ENCODE measurements around the gene TRNAU1AP. TPM values are rescaled to one million over a fixed set of nuclear protein-coding genes. Genes with fewer than 3 reads are reported as not detected.
A peak's percentile ranks its signal among the peaks of the same experiment; 100 is the strongest.
"Not testable (repeated sequence)": the region's sequence is repeated elsewhere in the genome, so short reads cannot be mapped to it uniquely, and the experiment has no call there.

TRNAU1AP gene
- 24.0 and 32.6 TPM in 2 replicates for total RNA-seq (2014; rRNA removed; shearing (Covaris generic))

- peak; percentile 94 for DNase-seq (ENCODE audit: low read depth)
These were observed at the start of gene TRNAU1AP for GRCh38 chr1:28552758-28553663. TSS of gene TRNAU1AP (plus strand) at chr1:28553085. CDS start at chr1:28553111, 26 bp downstream.

- no peak for DNase-seq (ENCODE audit: low read depth)
These were observed 49.8 kb upstream of the TRNAU1AP start for GRCh38 chr1:28503117-28503516.

GRCh38 chr1:28505406-28506187 lies 47.3 kb upstream of the TRNAU1AP start, which contains the start of gene RCC1:
TSS of gene RCC1 (plus strand) at chr1:28506043. CDS start at chr1:28529867, 23,824 bp downstream.
- peak; percentile 99 for DNase-seq (ENCODE audit: low read depth)

GRCh38 chr1:28506907-28507246 lies 46.0 kb upstream of the TRNAU1AP start:
- DNase-seq (ENCODE audit: low read depth), result no peak

- no peak for DNase-seq (ENCODE audit: low read depth)
These were observed 45.6 kb upstream of the TRNAU1AP start for GRCh38 chr1:28507247-28507645.

- DNase-seq (ENCODE audit: low read depth), result no peak
These were observed 45.0 kb upstream of the TRNAU1AP start for GRCh38 chr1:28507646-28508434.

GRCh38 chr1:28508435-28508754 lies 44.5 kb upstream of the TRNAU1AP start:
- DNase-seq (ENCODE audit: low read depth), result no peak

- no peak for DNase-seq (ENCODE audit: low read depth)
These were observed 43.1 kb upstream of the TRNAU1AP start for GRCh38 chr1:28509705-28510272.

GRCh38 chr1:28510273-28510969 lies 42.5 kb upstream of the TRNAU1AP start:
- peak; percentile 66 for DNase-seq (ENCODE audit: low read depth)

- DNase-seq (ENCODE audit: low read depth), result no peak
These were observed 41.9 kb upstream of the TRNAU1AP start for GRCh38 chr1:28510970-28511440.

- no peak for DNase-seq (ENCODE audit: low read depth)
These were observed 40.8 kb upstream of the TRNAU1AP start for GRCh38 chr1:28512058-28512611.

GRCh38 chr1:28514445-28514933 lies 38.4 kb upstream of the TRNAU1AP start:
- DNase-seq (ENCODE audit: low read depth), result not testable (repeated sequence)

- DNase-seq (ENCODE audit: low read depth), result no peak
These were observed 36.3 kb upstream of the TRNAU1AP start for GRCh38 chr1:28516518-28516956.

GRCh38 chr1:28517649-28517999 lies 35.3 kb upstream of the TRNAU1AP start:
- DNase-seq (ENCODE audit: low read depth), result no peak

GRCh38 chr1:28518000-28518744 lies 34.7 kb upstream of the TRNAU1AP start:
- DNase-seq (ENCODE audit: low read depth), result peak; percentile 89

GRCh38 chr1:28518745-28519341 lies 34.0 kb upstream of the TRNAU1AP start:
- peak; percentile 34 for DNase-seq (ENCODE audit: low read depth)

GRCh38 chr1:28519946-28520725 lies 32.7 kb upstream of the TRNAU1AP start:
- DNase-seq (ENCODE audit: low read depth), result no peak

GRCh38 chr1:28520796-28521195 lies 32.1 kb upstream of the TRNAU1AP start:
- not testable (repeated sequence) for DNase-seq (ENCODE audit: low read depth)

Measured in M059J (cell line).